Keratinocyte (primary cell): ENCODE data around the gene SPATA2. TPM values are rescaled to one million over a fixed set of nuclear protein-coding genes. Genes with fewer than 3 reads are reported as not detected.

ENCODE experiments used
- DNase-seq: peaks from one replicate; pipeline ENCODE4 v3.0.0-alpha.2; 2011; ENCODE audit warnings: low read depth, missing footprints, low spot score
- FAIRE-seq: peaks from 2 replicates; lab custom pipeline; 2011; peaks lifted over from hg19 to GRCh38; lab: Jason Lieb, UNC
- H2AFZ ChIP-seq: 2 replicates; pipeline ENCODE4 v1.6.0; 2012; ENCODE audit warnings: low read length, control low read depth, inconsistent platforms; ENCODE audit not compliant: control insufficient read depth
- H3K27ac ChIP-seq: 2 replicates; pipeline ENCODE4 v1.5.1; 2011; ENCODE audit warnings: low read length; ENCODE audit not compliant: control insufficient read depth, insufficient read depth
- H3K27me3 ChIP-seq: 3 replicates; pipeline ENCODE4 v1.6.0; 2011; ENCODE audit warnings: low read length; ENCODE audit not compliant: control insufficient read depth, insufficient read depth; ENCODE audit errors: extremely low read depth
- H3K36me3 ChIP-seq, 2 experiments: 2 replicates in 1 of 2; 3 replicates in 1 of 2; pipeline ENCODE4 v1.5.1; 2011; ENCODE audit warnings: low read length in 2 of 2, mild to moderate bottlenecking in 1 of 2; ENCODE audit not compliant: control insufficient read depth in 2 of 2, insufficient read depth in 2 of 2; ENCODE audit errors: extremely low read depth in 1 of 2
- H3K4me1 ChIP-seq: 3 replicates; pipeline ENCODE4 v1.5.1; 2011; ENCODE audit warnings: low read length; ENCODE audit not compliant: control insufficient read depth, insufficient read depth; ENCODE audit errors: extremely low read depth
- H3K4me2 ChIP-seq: 3 replicates; pipeline ENCODE4 v1.6.0; 2011; ENCODE audit warnings: low read depth, low read length; ENCODE audit not compliant: control insufficient read depth, insufficient read depth; ENCODE audit errors: extremely low read depth
- H3K4me3 ChIP-seq, 3 experiments: fragments of 200-600 bp in 1 of 3; sonication (generic) in 1 of 3; 2 replicates in 2 of 3; 3 replicates in 1 of 3; pipeline ENCODE4 v1.5.1; 2011 to 2016; ENCODE audit warnings: low read length in 3 of 3, mild to moderate bottlenecking in 3 of 3, control low read depth in 2 of 3, inconsistent platforms in 1 of 3, low read depth in 1 of 3, mixed read lengths in 1 of 3, mixed run types in 1 of 3, moderate library complexity in 1 of 3; ENCODE audit not compliant: control insufficient read depth in 2 of 3, insufficient read depth in 2 of 3; ENCODE audit errors: extremely low read depth in 1 of 3
- H3K79me2 ChIP-seq: 2 replicates; pipeline ENCODE4 v1.6.0; 2012; ENCODE audit warnings: low read length; ENCODE audit not compliant: control insufficient read depth, insufficient read depth
- H3K9ac ChIP-seq: 3 replicates; pipeline ENCODE4 v1.6.0; 2011; ENCODE audit warnings: low read length; ENCODE audit not compliant: control insufficient read depth, insufficient read depth; ENCODE audit errors: extremely low read depth
- H3K9me1 ChIP-seq: 3 replicates; pipeline ENCODE4 v1.6.0; 2011; ENCODE audit warnings: low read length; ENCODE audit not compliant: control insufficient read depth, insufficient read depth; ENCODE audit errors: extremely low read depth
- H3K9me3 ChIP-seq: 2 replicates; pipeline ENCODE4 v1.5.1; 2012; ENCODE audit warnings: low read depth, low read length; ENCODE audit not compliant: control insufficient read depth
- H4K20me1 ChIP-seq: 3 replicates; pipeline ENCODE4 v1.6.0; 2011; ENCODE audit warnings: low read length; ENCODE audit not compliant: control insufficient read depth, insufficient read depth; ENCODE audit errors: extremely low read depth
- CTCF ChIP-seq, 3 experiments: IDR thresholded peaks in 1 of 3; conservative IDR thresholded peaks in 1 of 3; optimal IDR thresholded peaks in 1 of 3; 2 replicates in 2 of 3; 3 replicates in 1 of 3; pipeline versions ENCODE3 to v1.5.1; 2011; ENCODE audit warnings: low read length in 3 of 3, mild to moderate bottlenecking in 3 of 3, moderate library complexity in 2 of 3, control low read depth in 1 of 3, inconsistent platforms in 1 of 3; ENCODE audit not compliant: insufficient read depth in 2 of 3; ENCODE audit errors: extremely low read depth in 1 of 3
- EZH2 ChIP-seq: IDR thresholded peaks from one replicate; pipeline ENCODE4 v1.6.1; 2012; ENCODE audit warnings: inconsistent platforms, mild to moderate bottlenecking, low read length, moderate library complexity
- dilution Hi-C: fragments of 300-500 bp; cut with MboI; formaldehyde crosslinking; loops from one replicate; pipeline ENCODE4 v1.7.0; 2020; ENCODE audit warnings: low sequenced_read_pairs; ENCODE audit not compliant: extremely low pct_ligation_motif_present
- polyA plus RNA-seq, 5 experiments: library from polyadenylated mRNA; depleted of rRNA in 3 of 5; stranded (reverse) in 3 of 5; stranded (forward) in 1 of 5; unstranded in 1 of 5; fragments of >200 nt; gene quantifications; 1 replicate in 1 of 5; 2 replicates in 3 of 5; 3 replicates in 1 of 5; pipeline versions ENCODE4 v1.2.1 to v1.2.3, GENCODE V29; 2011 to 2012; ENCODE audit warnings: missing spikeins in 2 of 5, low read depth in 1 of 5, low replicate concordance in 1 of 5

SPATA2 gene
- polyA plus RNA-seq, 1 donor (not counting 4 experiments of a cell fraction or from before 2014, with no cell fraction given) = 3.2 TPM

GRCh38 chr20:49901588-49901987, 13.7 kb downstream of the SPATA2 start:
- dilution Hi-C loops = no loop called here
- Histone ChIP-seq H3K9me3 (no peaks in the 10 kb centered on the region), H3K79me2 (peaks cover 2% of the 10 kb centered on the region)

GRCh38 chr20:49899541-49900383, 15.6 kb downstream of the SPATA2 start:
- peaks cover 3% of the 10 kb centered on the region for H4K20me1 ChIP-seq
- no peaks in the 10 kb centered on the region for H3K79me2 ChIP-seq
- H3K9me3 ChIP-seq = no peaks in the 10 kb centered on the region
- dilution Hi-C loops = no loop called here
- H3K9me1 ChIP-seq = no peaks in the 10 kb centered on the region
- no peaks in the 10 kb centered on the region for H3K27me3 ChIP-seq
- H3K36me3 ChIP-seq = peaks cover under 1 to 6% of the 10 kb centered on the region in 2 experiments
- no peak overlapping the region for H2AFZ ChIP-seq
- no peak overlapping the region for H3K9ac ChIP-seq
- no peak overlapping the region for H3K4me2 ChIP-seq
- H3K27ac ChIP-seq = no peak overlapping the region
- TF ChIP-seq EZH2 (no peak), CTCF (optimal IDR thresholded peaks at IDR 0.05 in 1 of 3, IDR thresholded peaks at IDR 0.05 in 1 of 3, conservative IDR thresholded peaks at IDR 0.05 in 1 of 3; ENCODE audit: extremely low read depth in 1 of 3, insufficient read depth in 2 of 3, low read length in 3 of 3) (no peak)
- no peaks in the 10 kb centered on the region for H3K4me1 ChIP-seq
- DNase-seq (no peak), FAIRE-seq (no peak)
- H3K4me3 ChIP-seq = no peak overlapping the region

More at GRCh38 chr20:49901588-49901987, 13.7 kb downstream of the SPATA2 start:
- no peaks in the 10 kb centered on the region for H3K9me1 ChIP-seq
- no peak for DNase-seq
- H3K4me2 ChIP-seq = no peak overlapping the region
- no peak for FAIRE-seq
- no peaks in the 10 kb centered on the region for H3K4me1 ChIP-seq
- peaks cover 3% of the 10 kb centered on the region for H4K20me1 ChIP-seq
- H2AFZ ChIP-seq = no peak overlapping the region
- H3K4me3 ChIP-seq = no peak overlapping the region
- no peak for TF ChIP-seq CTCF (optimal IDR thresholded peaks at IDR 0.05 in 1 of 3, IDR thresholded peaks at IDR 0.05 in 1 of 3, conservative IDR thresholded peaks at IDR 0.05 in 1 of 3; ENCODE audit: extremely low read depth in 1 of 3, insufficient read depth in 2 of 3, low read length in 3 of 3)
- TF ChIP-seq EZH2 = no peak
- no peaks in the 10 kb centered on the region for H3K27me3 ChIP-seq
- H3K27ac ChIP-seq = no peak overlapping the region
- no peak overlapping the region for H3K9ac ChIP-seq
- peaks cover 11 to 17% of the 10 kb centered on the region in 2 experiments for H3K36me3 ChIP-seq
